NCI-H2029 (cell line): Measurements from ENCODE around the gene PHACTR3.

ENCODE experiments used
- DNase-seq: peaks from one replicate; lab custom pipeline; 2025; lab: John Stamatoyannopoulos, UW

PHACTR3 gene

GRCh38 chr20:59696476-59696875 is 92.1 kb downstream of the PHACTR3 start:
- no peak for DNase-seq

GRCh38 chr20:59697068-59697467 is 92.7 kb downstream of the PHACTR3 start:
- DNase-seq: no peak

- no peak for DNase-seq
Observed at GRCh38 chr20:59698598-59698997, 94.3 kb downstream of the PHACTR3 start.

DNA sequence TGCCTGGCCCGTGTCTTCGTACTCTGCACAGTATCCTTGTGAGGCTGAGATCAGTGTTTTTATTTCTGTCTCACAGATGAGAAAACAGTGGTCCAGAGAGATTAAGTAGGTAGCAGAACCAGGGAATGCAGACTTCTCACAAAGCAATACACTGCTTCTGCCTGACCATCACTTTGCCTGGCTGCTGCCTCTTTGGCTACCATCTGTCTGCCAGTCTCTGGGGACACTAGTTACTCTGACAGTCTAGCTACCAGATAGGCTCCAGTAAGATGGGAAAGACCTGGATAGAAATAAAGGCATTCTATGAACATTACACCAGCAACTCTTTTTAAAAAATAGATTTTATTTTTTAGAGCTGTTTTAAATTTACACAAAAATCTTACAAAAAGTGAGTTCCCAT is 96.9 kb downstream of the PHACTR3 start:
- DNase-seq: no peak

DNA sequence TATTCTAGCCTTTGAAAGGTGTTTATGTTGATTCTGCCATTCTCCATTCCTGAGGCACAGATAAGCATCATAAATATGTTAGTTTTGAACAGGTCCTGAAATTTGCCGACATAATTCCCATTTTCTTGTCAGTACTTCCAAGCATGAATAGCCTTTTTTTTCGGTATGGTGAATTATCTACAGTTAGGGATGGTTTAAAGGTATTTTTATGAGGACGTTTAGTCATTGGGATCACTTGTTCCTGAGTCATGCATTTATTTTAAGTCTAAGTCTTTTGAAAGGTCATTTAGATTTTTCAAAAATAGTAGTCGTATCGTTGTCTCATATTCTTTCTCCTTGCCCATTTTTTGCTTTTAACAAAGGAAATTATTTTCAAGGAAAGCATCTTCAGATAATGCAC is 98.7 kb downstream of the PHACTR3 start:
- DNase-seq: no peak

GRCh38 chr20:59705651-59706399 is 101.5 kb downstream of the PHACTR3 start:
- DNase-seq: no peak

GRCh38 chr20:59706400-59706693 is 102.0 kb downstream of the PHACTR3 start:
- DNase-seq: no peak

DNA sequence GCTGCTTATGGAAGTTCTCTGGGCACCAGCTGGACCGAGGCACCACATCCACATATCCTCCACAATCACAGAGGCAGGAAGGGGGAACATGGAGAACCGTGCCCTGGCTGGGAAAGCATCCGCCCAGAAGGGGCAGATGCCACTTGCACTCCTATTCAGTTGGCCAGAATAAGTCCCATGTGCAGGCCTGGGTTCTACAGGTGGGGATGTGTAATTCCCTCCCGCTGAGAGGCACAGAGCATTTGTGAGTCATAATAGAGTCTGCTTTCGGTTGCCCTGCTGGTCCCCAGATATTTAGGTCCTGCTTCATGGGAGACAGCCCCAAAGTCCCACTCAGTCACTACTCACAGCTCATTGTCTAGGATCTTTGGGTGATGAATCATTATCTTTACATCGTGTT is 104.0 kb downstream of the PHACTR3 start:
- no peak for DNase-seq

- no peak for DNase-seq
Observed at GRCh38 chr20:59709636-59710035, 105.3 kb downstream of the PHACTR3 start.

- no peak for DNase-seq
Observed at GRCh38 chr20:59718071-59718470, 113.7 kb downstream of the PHACTR3 start.

DNA sequence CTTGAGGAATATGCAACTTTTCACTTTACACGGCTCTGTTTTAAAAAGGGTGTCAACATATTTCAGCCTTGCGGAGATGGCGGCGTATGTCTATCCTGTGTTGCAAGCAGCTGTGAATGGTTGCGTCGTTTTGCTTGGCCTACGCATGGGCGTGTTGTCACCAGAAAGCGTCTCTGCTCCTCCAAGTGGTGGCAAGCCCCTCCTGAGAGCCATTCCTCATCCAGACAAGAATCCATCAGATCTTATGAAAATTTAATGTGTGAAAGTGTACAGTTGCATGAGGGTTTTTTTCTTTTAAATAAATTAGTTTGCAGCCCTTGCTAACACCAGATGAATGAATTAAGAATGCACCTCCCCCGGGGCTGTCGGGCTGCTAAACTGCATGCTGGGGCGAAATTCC is 114.4 kb downstream of the PHACTR3 start:
- DNase-seq: no peak

DNA sequence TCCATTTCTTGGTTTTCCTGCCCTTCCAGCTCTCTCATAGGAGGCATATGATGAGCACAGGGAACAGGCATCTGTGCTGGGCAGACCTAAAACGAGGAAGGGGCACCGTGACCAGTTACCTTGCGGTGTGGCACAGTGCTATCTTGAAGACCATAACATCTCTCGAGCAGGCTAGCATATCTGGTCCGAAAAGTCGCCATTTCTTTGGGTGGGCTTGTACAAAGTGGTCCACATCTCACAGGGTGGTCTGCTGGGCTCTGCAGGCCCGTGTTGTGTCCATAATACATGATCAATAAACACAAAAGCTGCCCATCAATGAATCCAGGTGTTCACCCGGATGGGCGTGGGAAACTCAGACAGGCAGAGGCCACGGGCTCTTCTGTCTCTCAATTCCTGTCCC is 115.7 kb downstream of the PHACTR3 start:
- no peak for DNase-seq

DNA sequence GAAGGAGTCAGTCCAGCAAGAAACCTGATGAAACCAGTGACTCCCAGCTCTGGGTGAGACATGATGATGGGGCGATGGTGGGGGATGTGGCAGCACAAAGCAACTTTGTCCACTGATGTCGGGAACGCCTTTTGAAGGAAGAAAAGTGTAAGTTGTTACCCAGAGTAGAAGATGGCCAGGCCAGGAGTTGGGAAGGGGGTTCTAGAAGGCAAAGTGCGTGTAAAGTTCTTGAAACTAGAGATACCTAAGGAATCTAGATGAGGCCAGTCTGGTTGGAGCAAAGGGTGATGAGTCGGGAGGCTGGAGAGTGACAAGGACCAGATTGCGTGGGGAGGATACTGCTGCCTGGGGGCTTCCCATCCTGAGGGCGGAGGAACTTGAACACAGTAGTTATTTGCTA is 117.0 kb downstream of the PHACTR3 start:
- DNase-seq: no peak

- no peak for DNase-seq
Observed at GRCh38 chr20:59723108-59723500, 118.8 kb downstream of the PHACTR3 start.

GRCh38 chr20:59723607-59724456 is 119.5 kb downstream of the PHACTR3 start:
- no peak for DNase-seq

GRCh38 chr20:59724457-59725366 is 120.4 kb downstream of the PHACTR3 start:
- no peak for DNase-seq

GRCh38 chr20:59725476-59726280 is 121.3 kb downstream of the PHACTR3 start:
- no peak for DNase-seq

DNA sequence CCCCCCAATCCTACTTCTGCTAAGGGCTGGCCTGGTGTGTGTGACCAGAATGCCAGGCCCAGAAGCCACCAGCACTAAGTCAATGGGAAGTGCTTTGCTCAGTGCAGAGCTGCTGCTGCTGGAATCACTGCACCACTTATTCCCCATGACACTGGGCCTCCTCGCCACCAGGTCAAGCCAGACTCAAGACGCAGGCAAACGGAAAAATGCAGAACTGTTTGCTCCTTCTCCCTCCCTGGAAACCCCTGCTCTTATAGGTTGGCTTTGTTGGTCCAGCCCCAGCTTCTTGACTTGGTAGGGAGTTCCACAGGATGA is 121.9 kb downstream of the PHACTR3 start:
- no peak for DNase-seq

- DNase-seq: no peak
Observed at GRCh38 chr20:59728722-59729430, 124.5 kb downstream of the PHACTR3 start.

DNA sequence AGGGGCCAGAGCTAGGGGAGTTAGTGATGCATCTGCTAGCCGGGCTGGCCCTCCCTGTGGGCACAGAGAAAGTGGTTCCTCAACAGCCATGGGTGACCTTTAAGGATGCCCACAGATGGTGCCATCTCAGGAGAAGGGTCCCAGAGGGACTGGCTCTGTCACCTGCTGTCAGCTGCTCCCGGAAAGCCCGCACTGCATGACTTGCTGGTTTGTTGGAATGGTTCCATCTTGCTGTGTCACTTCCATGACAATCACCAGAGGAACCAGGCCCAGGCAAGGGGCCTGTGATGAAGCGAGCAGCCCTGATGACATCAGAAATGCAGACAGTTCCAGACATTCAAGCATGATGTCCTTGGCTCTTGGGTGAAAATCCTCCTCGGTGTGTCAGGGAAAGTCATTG is 125.2 kb downstream of the PHACTR3 start:
- DNase-seq: no peak

DNA sequence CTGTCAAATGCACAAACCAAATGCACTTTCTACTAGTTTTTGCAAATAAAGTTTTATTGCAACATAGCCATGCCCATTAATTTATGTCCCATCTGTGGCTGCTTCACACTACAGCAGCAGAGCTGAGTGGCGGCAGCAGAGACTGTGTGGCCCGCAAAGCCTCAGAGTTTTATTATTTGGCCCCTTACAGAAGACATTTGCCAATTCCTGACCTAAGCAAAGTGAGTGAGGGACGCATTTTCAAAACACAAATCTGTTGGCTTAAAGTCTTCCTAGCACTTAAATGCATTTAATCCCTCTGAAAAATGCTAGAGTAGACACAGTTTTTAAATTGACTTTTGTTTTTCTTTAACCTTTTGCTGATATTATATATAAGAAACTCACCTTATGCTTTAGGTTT is 126.4 kb downstream of the PHACTR3 start:
- DNase-seq: no peak
